Subcutaneous adipose tissue (tissue), 4 donors: Measurements from ENCODE around the gene HSF5. TPM values are rescaled to one million over a fixed set of nuclear protein-coding genes. Genes with fewer than 3 reads are reported as not detected.

Experiments used
- total RNA-seq, 4 donors: library from RNA; depleted of rRNA; stranded (reverse); fragments of >200 nt; gene quantifications; one replicate each; pipeline ENCODE4 v1.1.0, GENCODE V29; 2016
- TF ChIP-seq, protein P1 (sequence below): fragments of 450-650 bp; IDR thresholded peaks from one replicate; pipeline ENCODE4 v1.5.1; 2016; ENCODE audit warnings: low read depth, mild to moderate bottlenecking, control low read depth, antibody characterized with exemption, moderate library complexity

The HSF5 gene
- total RNA-seq, 4 donors from 2014 or later, result not detected

- TF ChIP-seq, protein P1, sequence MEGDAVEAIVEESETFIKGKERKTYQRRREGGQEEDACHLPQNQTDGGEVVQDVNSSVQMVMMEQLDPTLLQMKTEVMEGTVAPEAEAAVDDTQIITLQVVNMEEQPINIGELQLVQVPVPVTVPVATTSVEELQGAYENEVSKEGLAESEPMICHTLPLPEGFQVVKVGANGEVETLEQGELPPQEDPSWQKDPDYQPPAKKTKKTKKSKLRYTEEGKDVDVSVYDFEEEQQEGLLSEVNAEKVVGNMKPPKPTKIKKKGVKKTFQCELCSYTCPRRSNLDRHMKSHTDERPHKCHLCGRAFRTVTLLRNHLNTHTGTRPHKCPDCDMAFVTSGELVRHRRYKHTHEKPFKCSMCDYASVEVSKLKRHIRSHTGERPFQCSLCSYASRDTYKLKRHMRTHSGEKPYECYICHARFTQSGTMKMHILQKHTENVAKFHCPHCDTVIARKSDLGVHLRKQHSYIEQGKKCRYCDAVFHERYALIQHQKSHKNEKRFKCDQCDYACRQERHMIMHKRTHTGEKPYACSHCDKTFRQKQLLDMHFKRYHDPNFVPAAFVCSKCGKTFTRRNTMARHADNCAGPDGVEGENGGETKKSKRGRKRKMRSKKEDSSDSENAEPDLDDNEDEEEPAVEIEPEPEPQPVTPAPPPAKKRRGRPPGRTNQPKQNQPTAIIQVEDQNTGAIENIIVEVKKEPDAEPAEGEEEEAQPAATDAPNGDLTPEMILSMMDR, result no peak
Observed at GRCh38 chr17:58401287-58401686, 86.9 kb downstream of the HSF5 start.

DNA sequence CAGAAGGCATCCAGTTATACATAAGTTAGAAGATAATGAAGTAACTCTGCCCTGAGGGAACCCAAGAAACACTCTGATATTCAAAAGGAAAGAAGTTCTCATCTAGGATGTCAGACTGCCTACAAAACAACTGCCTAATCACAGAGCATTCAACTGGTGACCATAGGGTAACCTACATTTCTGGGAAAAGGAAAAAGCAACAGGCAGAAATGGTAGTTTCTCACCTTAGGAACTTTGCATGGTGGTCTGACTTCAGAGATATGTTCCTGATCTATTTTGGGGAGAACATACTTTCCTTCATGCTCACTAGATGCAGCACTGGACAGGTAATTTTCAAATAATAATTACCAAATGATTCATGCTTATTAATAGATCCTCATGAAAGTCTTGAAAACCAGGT is 87.4 kb downstream of the HSF5 start:
- TF ChIP-seq, protein P1, result no peak

DNA sequence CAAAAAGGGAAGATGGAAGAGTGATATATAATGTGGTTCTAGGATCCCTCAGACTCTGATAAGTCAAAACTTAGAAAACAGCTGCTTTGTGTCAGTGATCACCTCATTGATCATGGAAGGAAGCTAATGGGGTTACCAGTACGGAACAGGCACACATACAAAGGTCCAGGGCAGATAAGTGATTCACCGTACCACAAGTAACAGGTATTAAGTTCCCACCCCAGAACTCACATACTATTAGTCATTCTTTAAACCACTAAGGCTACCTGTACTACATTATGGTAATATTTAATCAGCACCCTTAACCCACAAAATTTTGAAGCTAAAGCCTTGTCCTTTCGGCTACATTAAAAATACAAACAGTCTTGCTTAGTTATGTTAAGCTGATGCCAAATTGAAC is 88.2 kb downstream of the HSF5 start:
- TF ChIP-seq, protein P1, result no peak

- TF ChIP-seq, protein P1, result no peak
Observed at GRCh38 chr17:58398574-58399266, 89.5 kb downstream of the HSF5 start.

- TF ChIP-seq, protein P1, result no peak
Observed at GRCh38 chr17:58396173-58396572, 92.0 kb downstream of the HSF5 start.

- TF ChIP-seq, protein P1, result no peak
Observed at GRCh38 chr17:58394534-58395223, 93.5 kb downstream of the HSF5 start.

DNA sequence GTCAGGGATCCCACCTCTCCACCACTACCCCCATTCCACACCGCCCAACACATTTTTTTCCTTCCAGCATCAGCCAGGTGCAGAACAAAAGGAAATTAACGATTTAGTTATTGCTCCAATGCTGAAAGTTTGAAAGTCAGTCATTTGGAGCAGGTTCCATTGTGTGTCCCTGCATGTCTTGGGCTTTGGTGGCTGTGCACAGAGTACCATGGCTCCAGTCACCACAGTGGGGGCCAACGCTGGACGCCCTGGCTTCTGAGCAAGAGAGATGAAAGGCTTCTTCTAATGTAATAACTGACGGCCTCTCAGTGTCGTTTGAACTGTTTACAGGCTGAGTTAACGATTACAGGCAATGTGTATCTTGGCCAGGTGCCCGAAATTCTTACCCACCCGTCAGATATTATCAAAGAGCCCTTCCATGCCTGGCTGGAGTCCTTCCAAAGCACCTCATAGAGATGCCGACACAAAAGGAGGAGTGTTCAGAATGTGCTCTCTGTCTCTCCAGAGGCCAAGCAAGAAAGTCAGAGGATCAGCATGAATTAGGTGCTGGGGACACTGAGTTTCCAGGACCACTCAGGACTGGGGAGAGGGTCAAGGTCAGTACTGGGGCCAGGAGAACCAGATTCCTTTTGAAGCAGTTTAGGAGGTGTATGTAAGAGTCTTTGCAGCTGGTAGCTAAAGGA is 96.8 kb downstream of the HSF5 start:
- TF ChIP-seq, protein P1, result no peak
